A549 treated with Mapracorat at 1 μM for 4 hours (cell line): ENCODE data around the gene ERVV-1. TPM values are rescaled to one million over a fixed set of nuclear protein-coding genes. Genes with fewer than 3 reads are reported as not detected.

ENCODE experiments used
- total RNA-seq: library from RNA; stranded (reverse); fragments of 200-300 nt; extraction: Qiagen RNA extraction; gene quantifications from 5 replicates; pipeline ENCODE4 v1.2.3, GENCODE V29; 2022

Gene ERVV-1, protein sequence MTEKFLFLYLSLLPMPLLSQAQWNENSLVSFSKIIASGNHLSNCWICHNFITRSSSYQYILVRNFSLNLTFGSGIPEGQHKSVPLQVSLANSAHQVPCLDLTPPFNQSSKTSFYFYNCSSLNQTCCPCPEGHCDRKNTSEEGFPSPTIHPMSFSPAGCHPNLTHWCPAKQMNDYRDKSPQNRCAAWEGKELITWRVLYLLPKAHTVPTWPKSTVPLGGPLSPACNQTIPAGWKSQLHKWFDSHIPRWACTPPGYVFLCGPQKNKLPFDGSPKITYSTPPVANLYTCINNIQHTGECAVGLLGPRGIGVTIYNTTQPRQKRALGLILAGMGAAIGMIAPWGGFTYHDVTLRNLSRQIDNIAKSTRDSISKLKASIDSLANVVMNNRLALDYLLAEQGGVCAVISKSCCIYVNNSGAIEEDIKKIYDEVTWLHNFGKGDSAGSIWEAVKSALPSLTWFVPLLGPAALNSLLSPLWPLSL
- total RNA-seq = not detected in 5 replicates

DNA sequence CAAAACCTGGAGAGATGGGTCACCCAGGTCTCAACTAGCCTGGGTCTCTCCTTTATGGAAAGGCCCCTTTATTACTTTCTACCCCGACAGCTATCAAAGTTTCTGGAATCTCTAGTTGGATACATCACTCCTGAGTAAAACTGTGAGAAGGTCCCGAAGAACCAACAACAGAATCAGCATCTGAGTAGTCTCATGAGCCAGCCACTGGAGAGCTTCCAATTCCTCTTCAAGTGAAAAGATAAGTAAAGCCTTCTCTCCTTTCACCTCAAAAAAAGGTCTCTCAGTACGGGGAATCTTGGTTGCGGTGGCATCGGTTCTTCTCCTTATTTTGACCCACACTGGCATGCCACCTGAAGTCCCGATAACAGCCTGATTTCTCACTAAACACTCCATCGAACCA lies at the start of gene ERVV-1:
Gene ERVV-1, plus strand, starts transcription at position 301 of the 400 bp plus-strand sequence. CDS start 170 bp downstream, outside the sequence.

Other genes with a start within 250 kb of the ERVV-1 start
- gene ZNF600, start 227.1 kb upstream of the ERVV-1 start, total RNA-seq = 0.08 to 0.29 TPM (median 0.11 TPM) in 5 replicates
- 0.35 to 2.7 TPM (median 1.3 TPM) in 5 replicates for gene ZNF28, start 192.3 kb upstream of the ERVV-1 start, total RNA-seq
- 0.29 to 0.64 TPM (median 0.57 TPM) in 5 replicates for gene ZNF468, start 156.3 kb upstream of the ERVV-1 start, total RNA-seq
- gene ZNF320, start 116.3 kb upstream of the ERVV-1 start, total RNA-seq = not detected in 5 replicates
- 0.04 TPM in 1 of 5 replicates, not detected in the others for gene ZNF888, start 90.5 kb upstream of the ERVV-1 start, total RNA-seq
- 0.08 TPM in 1 of 5 replicates, not detected in the others for gene ZNF816, start 51.0 kb upstream of the ERVV-1 start, total RNA-seq
- gene ERVV-2, start 30.8 kb downstream of the ERVV-1 start, total RNA-seq = not detected in 5 replicates
- 7.2 to 8.3 TPM (median 7.5 TPM) in 5 replicates for gene ZNF160, start 89.5 kb downstream of the ERVV-1 start, total RNA-seq
- gene ZNF415, start 119.0 kb downstream of the ERVV-1 start, total RNA-seq = not detected in 5 replicates
- not detected in 5 replicates for gene ZNF347, start 145.1 kb downstream of the ERVV-1 start, total RNA-seq
- gene ZNF665, start 179.4 kb downstream of the ERVV-1 start, total RNA-seq = not detected in 5 replicates
- not detected in 5 replicates for gene ZNF677, start 241.0 kb downstream of the ERVV-1 start, total RNA-seq
- not detected in 5 replicates for gene VN1R2, start 244.4 kb downstream of the ERVV-1 start, total RNA-seq